Neutrophil (primary cell): ENCODE results near the gene AKNAD1.

Experiments used
- H3K27ac ChIP-seq: fragments of 200-600 bp; sonication (generic); 2 replicates; pipeline ENCODE4 v1.5.1; 2016; ENCODE audit warnings: mild to moderate bottlenecking, moderate library complexity
- H3K27me3 ChIP-seq: fragments of 200-600 bp; sonication (generic); 2 replicates; pipeline ENCODE4 v1.6.0; 2016; ENCODE audit warnings: mild to moderate bottlenecking
- H3K36me3 ChIP-seq: fragments of 200-600 bp; sonication (generic); 2 replicates; pipeline ENCODE4 v1.5.1; 2017
- H3K4me1 ChIP-seq, 2 experiments: fragments of 200-600 bp in 1 of 2; sonication (generic) in 1 of 2; 1 replicate in 1 of 2; 2 replicates in 1 of 2; pipeline versions ENCODE4 v1.5.1 to v1.6.1; 2013 to 2016; ENCODE audit warnings: low read depth in 1 of 2, low read length in 1 of 2, mild to moderate bottlenecking in 1 of 2, moderate library complexity in 1 of 2; ENCODE audit not compliant: control insufficient read depth in 1 of 2, insufficient read depth in 1 of 2
- H3K4me3 ChIP-seq, 2 experiments: fragments of 200-600 bp in 1 of 2; sonication (generic) in 1 of 2; 1 replicate in 1 of 2; 2 replicates in 1 of 2; pipeline ENCODE4 v1.5.1; 2013 to 2016; ENCODE audit warnings: low read depth in 1 of 2, low read length in 1 of 2, mild to moderate bottlenecking in 1 of 2, moderate library complexity in 1 of 2
- H3K9me3 ChIP-seq: fragments of 200-600 bp; sonication (generic); 2 replicates; pipeline ENCODE4 v1.5.1; 2016
- TF ChIP-seq, protein P1 (sequence below): fragments of 200-600 bp; sonication (generic); IDR thresholded peaks from 2 replicates; pipeline ENCODE4 v1.5.1; 2016; ENCODE audit warnings: antibody characterized with exemption

Gene AKNAD1

DNA sequence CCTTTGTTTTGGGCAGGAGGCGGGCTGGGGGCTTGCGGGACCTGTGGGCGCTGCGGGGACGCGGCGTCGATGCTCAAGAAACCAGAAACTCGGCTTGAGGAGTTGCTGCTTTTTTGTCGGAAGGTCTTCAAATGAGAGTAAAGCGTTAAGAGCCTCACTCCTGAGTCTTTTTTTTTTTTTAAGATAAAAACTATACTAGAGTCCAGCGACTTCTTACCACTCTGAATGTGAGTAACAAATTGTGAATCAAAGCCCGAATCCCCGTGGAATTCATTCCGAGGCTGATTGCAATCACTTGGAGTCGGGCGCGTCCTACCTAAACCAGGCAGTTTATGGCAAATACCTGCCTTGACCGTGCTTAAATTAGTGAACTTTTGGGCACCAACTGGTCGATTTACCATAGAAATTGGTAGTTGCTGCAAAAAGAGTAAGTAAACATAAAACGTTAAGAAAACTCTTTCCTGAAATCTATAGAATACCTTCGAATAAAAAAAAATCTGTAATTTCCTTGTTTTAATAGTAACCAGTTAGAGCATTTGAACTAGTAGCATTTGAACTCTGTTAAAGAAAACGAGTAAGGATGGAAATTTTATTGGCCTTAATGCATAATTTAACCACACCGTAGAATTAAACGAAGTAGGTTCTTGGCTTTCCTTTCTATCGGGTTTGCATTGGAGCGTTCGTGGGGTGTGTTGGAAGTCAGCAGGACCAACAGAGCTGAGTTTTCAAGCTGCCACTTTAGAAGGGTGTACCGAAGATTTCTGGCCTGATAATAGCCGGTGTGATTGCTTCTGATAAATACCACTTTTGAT is 20.7 kb upstream of the AKNAD1 start:
- Histone ChIP-seq H3K27ac (peak overlapping the region; percentile 74), H3K9me3 (no peaks in the 10 kb centered on the region), H3K4me1 (peaks cover 41 to 43% of the 10 kb centered on the region in 2 experiments), H3K4me3 (peak overlapping the region; percentile 90 to 96), H3K36me3 (no peaks in the 10 kb centered on the region), H3K27me3 (no peaks in the 10 kb centered on the region)
- TF ChIP-seq, protein P1, sequence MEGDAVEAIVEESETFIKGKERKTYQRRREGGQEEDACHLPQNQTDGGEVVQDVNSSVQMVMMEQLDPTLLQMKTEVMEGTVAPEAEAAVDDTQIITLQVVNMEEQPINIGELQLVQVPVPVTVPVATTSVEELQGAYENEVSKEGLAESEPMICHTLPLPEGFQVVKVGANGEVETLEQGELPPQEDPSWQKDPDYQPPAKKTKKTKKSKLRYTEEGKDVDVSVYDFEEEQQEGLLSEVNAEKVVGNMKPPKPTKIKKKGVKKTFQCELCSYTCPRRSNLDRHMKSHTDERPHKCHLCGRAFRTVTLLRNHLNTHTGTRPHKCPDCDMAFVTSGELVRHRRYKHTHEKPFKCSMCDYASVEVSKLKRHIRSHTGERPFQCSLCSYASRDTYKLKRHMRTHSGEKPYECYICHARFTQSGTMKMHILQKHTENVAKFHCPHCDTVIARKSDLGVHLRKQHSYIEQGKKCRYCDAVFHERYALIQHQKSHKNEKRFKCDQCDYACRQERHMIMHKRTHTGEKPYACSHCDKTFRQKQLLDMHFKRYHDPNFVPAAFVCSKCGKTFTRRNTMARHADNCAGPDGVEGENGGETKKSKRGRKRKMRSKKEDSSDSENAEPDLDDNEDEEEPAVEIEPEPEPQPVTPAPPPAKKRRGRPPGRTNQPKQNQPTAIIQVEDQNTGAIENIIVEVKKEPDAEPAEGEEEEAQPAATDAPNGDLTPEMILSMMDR = no peak

DNA sequence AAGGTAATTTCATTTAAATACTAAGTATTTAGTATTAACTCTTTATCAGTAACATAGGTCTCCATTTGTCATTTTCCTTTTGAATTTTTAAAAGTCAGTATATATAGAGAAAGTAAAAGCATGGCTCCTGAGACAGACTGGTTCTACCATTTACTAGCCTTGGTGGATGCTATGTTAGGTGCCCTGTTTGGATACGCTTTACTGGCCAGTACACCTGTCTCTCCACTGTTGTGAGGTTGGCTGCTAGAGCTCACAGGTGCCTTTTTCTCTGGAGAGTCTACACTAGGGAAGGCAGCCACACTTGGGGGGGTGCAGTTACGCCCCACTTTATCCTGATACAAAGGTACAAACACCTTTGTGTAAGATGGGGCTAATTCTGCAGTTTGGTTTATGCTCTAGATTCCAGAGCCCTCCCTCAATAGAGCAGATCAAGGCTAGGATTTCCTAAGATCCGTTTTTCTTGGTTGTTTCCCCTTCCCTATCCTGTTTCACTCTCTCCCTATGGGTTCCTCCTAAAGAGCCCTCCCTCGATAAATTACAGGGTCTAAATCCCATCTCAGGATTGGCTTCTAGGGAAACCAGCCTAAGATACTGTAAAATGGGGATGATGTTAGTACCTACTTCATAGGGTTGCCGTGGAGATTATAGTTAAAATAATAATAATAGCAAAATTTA is 14.3 kb upstream of the AKNAD1 start:
- Histone ChIP-seq H3K4me1 (peaks cover 17 to 21% of the 10 kb centered on the region in 2 experiments), H3K4me3 (no peak overlapping the region), H3K9me3 (no peaks in the 10 kb centered on the region), H3K27me3 (no peaks in the 10 kb centered on the region), H3K27ac (peak overlapping the region; percentile 12), H3K36me3 (no peaks in the 10 kb centered on the region)
- TF ChIP-seq, protein P1 = no peak

DNA sequence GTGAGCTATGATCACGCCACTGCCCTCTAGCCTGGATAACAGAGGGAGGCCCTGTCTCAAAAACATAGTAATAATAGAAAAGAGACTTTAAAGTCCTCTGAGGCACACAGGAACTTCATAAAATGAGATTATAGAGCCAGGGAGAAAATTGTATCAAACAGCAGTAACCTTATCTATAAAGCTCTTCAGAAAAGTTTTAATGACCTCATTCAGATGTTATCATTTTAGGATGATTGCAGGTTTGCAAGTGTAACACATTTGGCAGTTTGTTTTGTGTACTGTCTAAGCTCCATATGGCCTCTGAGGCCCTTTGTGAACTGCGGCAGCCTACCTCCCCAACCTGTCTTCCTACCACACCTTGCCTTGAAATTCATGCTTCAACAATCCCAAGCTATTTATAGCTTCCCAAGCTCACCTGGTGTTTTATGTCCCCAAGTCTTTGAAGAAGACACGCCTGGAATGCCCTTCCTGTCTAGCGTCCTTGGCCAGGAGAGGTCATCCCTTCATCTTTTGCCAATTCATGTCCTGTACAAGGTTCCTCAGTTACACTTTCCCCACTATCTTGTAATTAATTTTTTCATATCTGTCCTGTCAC is 8.5 kb upstream of the AKNAD1 start:
- Histone ChIP-seq H3K9me3 (no peaks in the 10 kb centered on the region), H3K4me3 (no peak overlapping the region), H3K4me1 (peaks cover 2 to 5% of the 10 kb centered on the region in 2 experiments), H3K27ac (no peak overlapping the region), H3K36me3 (no peaks in the 10 kb centered on the region), H3K27me3 (no peaks in the 10 kb centered on the region)
- TF ChIP-seq, protein P1 = no peak

DNA sequence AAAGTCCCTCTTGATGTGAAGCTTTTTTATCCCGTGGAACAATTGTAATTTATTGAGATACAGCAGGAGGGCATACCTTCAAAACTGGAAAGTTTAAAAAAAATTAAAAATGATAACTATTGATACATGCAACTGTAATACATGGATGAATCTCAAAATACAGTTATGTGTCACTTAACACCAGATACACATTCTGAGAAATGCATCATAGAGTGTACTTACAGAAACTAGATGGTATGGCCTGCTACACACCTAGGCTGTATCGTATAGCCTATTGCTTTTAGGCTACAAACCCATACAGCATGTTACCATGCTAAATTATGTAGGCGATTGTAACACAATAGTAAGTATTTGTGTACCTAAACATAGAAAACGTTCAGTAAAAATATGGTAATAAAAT is 7.1 kb upstream of the AKNAD1 start:
- Histone ChIP-seq H3K27me3 (no peaks in the 10 kb centered on the region), H3K4me1 (peaks cover 2 to 3% of the 10 kb centered on the region in 2 experiments), H3K9me3 (no peaks in the 10 kb centered on the region), H3K27ac (no peak overlapping the region), H3K4me3 (no peak overlapping the region), H3K36me3 (no peaks in the 10 kb centered on the region)
- TF ChIP-seq, protein P1 = no peak

DNA sequence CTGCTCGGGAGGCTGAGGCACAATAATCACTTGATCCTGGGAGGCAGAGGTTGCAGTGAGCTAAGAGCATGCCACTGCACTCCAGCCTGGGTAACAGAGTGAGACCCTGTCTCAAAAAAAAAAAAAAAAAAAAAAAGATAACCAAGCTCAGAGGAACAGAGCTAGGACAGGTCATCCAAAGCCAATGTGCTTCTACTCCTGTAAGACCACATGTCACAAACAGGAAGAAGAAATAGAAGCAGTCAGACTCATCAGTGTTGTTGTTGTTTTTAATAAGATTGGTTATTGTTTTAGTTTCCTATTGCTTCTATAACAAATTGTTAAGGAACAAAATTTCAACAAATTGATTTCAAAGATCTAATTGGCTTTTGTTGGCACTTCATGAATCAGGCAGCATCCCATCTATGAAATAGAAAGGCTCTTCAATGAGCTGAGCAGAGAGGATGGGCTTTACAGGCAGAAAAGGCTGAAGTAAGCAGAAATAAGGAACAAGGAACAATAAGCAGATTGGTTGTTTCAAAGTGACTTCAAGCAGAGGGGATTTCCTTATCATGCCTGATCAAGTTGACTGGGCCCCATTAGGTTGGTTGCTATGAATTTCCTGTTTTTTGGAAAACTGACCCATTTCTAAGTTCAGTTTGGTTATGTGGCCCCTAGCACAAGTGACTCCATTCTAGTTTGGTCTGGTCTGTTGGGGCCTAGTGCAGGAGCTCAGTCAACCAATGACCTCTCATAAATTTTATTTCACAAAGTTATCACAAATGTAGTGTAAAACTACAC is 6.0 kb upstream of the AKNAD1 start:
- Histone ChIP-seq H3K9me3 (no peaks in the 10 kb centered on the region), H3K27ac (peak overlapping the region; percentile 53), H3K4me3 (no peak overlapping the region), H3K36me3 (no peaks in the 10 kb centered on the region), H3K27me3 (no peaks in the 10 kb centered on the region), H3K4me1 (peaks cover 2 to 4% of the 10 kb centered on the region in 2 experiments)
- TF ChIP-seq, protein P1 = no peak
